Activated CD4-positive, alpha-beta T cell treated with anti-CD3 and anti-CD28 coated beads for 24 hours (primary cell): Measurements from ENCODE around the gene SPIB.
"Not testable (repeated sequence)": the region's sequence is repeated elsewhere in the genome, so short reads cannot be mapped to it uniquely, and the experiment has no call there.

Source experiments
- DNase-seq, 2 donors: peaks; one replicate each; pipeline ENCODE4 v3.0.0-alpha.2; 2020; ENCODE audit warnings: low read depth in 2 of 2

SPIB gene

GRCh38 chr19:50468818-50469217, 50.1 kb downstream of the SPIB start:
- DNase-seq = no peak

GRCh38 chr19:50473336-50473735, 54.6 kb downstream of the SPIB start:
- not testable (repeated sequence) for DNase-seq

- no peak for DNase-seq
Observed at GRCh38 chr19:50475101-50475568, 56.4 kb downstream of the SPIB start.

- DNase-seq = no peak
Observed at GRCh38 chr19:50475736-50476223, 57.0 kb downstream of the SPIB start.

- DNase-seq = peak; percentile 82 to 91
Observed at GRCh38 chr19:50476224-50476906, 57.6 kb downstream of the SPIB start, which contains the start of the genes EMC10 and GARIN5A. Gene EMC10 (plus strand): TSS chr19:50476507. CDS start chr19:50476545, 38 bp downstream. Gene GARIN5A (minus strand): TSS chr19:50476848. CDS start chr19:50476388, 460 bp downstream.

GRCh38 chr19:50476907-50477238, 58.1 kb downstream of the SPIB start:
- no peak for DNase-seq

- no peak for DNase-seq
Observed at GRCh38 chr19:50477751-50478515, 59.2 kb downstream of the SPIB start.

- DNase-seq = no peak
Observed at GRCh38 chr19:50478901-50479715, 60.4 kb downstream of the SPIB start.

GRCh38 chr19:50479761-50480251, 61.1 kb downstream of the SPIB start:
- DNase-seq = no peak

GRCh38 chr19:50480281-50481111, 61.8 kb downstream of the SPIB start:
- DNase-seq = no peak
